Colonic mucosa (tissue), 4 donors: ENCODE measurements around the gene TEX52. TPM values are rescaled to one million over a fixed set of nuclear protein-coding genes. Genes with fewer than 3 reads are reported as not detected.

Source experiments
- DNase-seq: peaks from one replicate; pipeline ENCODE4 v3.0.0-alpha.2; 2020
- H3K27ac ChIP-seq: fragments of 200-600 bp; one replicate; pipeline ENCODE4 v1.8.0; 2021
- H3K27me3 ChIP-seq: fragments of 200-600 bp; one replicate; pipeline ENCODE4 v1.8.0; 2021
- H3K36me3 ChIP-seq: fragments of 200-600 bp; one replicate; pipeline ENCODE4 v1.8.0; 2021
- H3K4me1 ChIP-seq: fragments of 200-600 bp; one replicate; pipeline ENCODE4 v1.8.0; 2021; ENCODE audit warnings: mild to moderate bottlenecking
- H3K4me3 ChIP-seq: fragments of 200-600 bp; one replicate; pipeline ENCODE4 v1.8.0; 2021
- H3K9ac ChIP-seq, 2 donors: one replicate each; pipeline ENCODE4 v1.7.0; 2013; ENCODE audit warnings: control low read depth in 2 of 2, low read depth in 2 of 2, low read length in 2 of 2
- H3K9me3 ChIP-seq: fragments of 200-600 bp; one replicate; pipeline ENCODE4 v1.8.0; 2021
- CTCF ChIP-seq: fragments of 200-600 bp; IDR thresholded peaks from one replicate; pipeline ENCODE4 v1.8.0; 2022; ENCODE audit warnings: antibody characterized with exemption, mild to moderate bottlenecking
- intact Hi-C: fragments of 100-400 bp; cut with DNase I; formaldehyde crosslinking; loops from one replicate; pipeline ENCODE4 v1.14.1; 2022
- total RNA-seq, 2 donors: library from RNA; stranded (reverse); fragmentation: NEBNext Ultra II Directional in 1 of 2; extraction: Animal tissue kit (Norgen Biotek cat#: 25700) in 1 of 2; gene quantifications; one replicate each; pipeline ENCODE4 v1.2.1, GENCODE V29; 2021
- donor health status: healthy.
- donor health status: DM: no; HTN: no; CAD: no.
- donor health status: DM: no; HTN: no; CAD: no.

The TEX52 gene
- total RNA-seq, 2 donors from 2014 or later: not detected

GRCh38 chr12:2895511-2895910 lies 38.7 kb upstream of the TEX52 start:
- H3K27ac ChIP-seq: no peak overlapping the region

GRCh38 chr12:2895051-2895451 lies 38.2 kb upstream of the TEX52 start:
- H3K27ac ChIP-seq: no peak overlapping the region
- no peak overlapping the region for H3K9ac ChIP-seq
- no peaks in the 10 kb centered on the region for H3K9me3 ChIP-seq
- no peak overlapping the region for H3K4me3 ChIP-seq
- intact Hi-C loops: no loop called here
- H3K4me1 ChIP-seq: no peaks in the 10 kb centered on the region
- H3K27me3 ChIP-seq: no peaks in the 10 kb centered on the region
- H3K36me3 ChIP-seq: no peaks in the 10 kb centered on the region
- DNase-seq: no peak
- TF ChIP-seq CTCF: no peak

More at GRCh38 chr12:2895511-2895910, 38.7 kb upstream of the TEX52 start:
- intact Hi-C loops: no loop called here
- TF ChIP-seq CTCF: no peak
- Histone ChIP-seq H3K4me3 (no peak overlapping the region), H3K36me3 (no peaks in the 10 kb centered on the region), H3K9ac (no peak overlapping the region), H3K27me3 (no peaks in the 10 kb centered on the region), H3K9me3 (no peaks in the 10 kb centered on the region), H3K4me1 (no peaks in the 10 kb centered on the region)
- DNase-seq: no peak

DNA sequence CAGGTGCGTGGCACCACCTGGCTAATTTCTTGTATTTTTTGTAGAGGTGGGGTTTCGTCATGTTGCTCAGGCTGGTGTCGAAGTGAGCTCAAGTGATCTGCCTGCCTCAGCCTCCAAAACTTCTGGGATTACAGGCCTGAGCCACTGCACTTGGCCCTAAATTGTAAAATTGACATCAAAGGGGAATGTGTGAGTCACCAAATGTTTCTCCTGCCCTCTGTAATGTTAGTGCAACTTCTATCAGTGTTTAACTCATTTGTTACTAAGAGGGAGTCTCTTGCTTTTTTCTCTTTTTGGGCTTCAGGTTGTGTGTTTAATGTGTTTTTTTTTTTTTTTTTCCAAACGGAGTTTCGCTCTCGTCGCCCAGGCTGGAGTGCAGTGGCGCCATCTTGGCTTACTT lies 36.2 kb upstream of the TEX52 start:
- no peaks in the 10 kb centered on the region for H3K36me3 ChIP-seq
- H3K4me3 ChIP-seq: no peak overlapping the region
- no peak for TF ChIP-seq CTCF
- intact Hi-C loops: no loop called here
- H3K27ac ChIP-seq: no peak overlapping the region
- no peak overlapping the region for H3K9ac ChIP-seq
- no peak for DNase-seq
- no peaks in the 10 kb centered on the region for H3K4me1 ChIP-seq
- no peaks in the 10 kb centered on the region for H3K9me3 ChIP-seq
- H3K27me3 ChIP-seq: no peaks in the 10 kb centered on the region

- Histone ChIP-seq H3K36me3 (no peaks in the 10 kb centered on the region), H3K9me3 (no peaks in the 10 kb centered on the region), H3K4me1 (no peaks in the 10 kb centered on the region), H3K27me3 (no peaks in the 10 kb centered on the region), H3K9ac (no peak overlapping the region), H3K27ac (no peak overlapping the region), H3K4me3 (no peak overlapping the region)
- no peak for DNase-seq
- intact Hi-C loops: no loop called here
- TF ChIP-seq CTCF: no peak
Observed at GRCh38 chr12:2892246-2892645, 35.4 kb upstream of the TEX52 start.

GRCh38 chr12:2891240-2892053 lies 34.6 kb upstream of the TEX52 start:
- Histone ChIP-seq H3K9ac (peak overlapping the region; percentile 85 to 87), H3K27ac (peak overlapping the region; percentile 84), H3K4me1 (no peaks in the 10 kb centered on the region), H3K4me3 (peak overlapping the region; percentile 81), H3K27me3 (no peaks in the 10 kb centered on the region), H3K36me3 (no peaks in the 10 kb centered on the region), H3K9me3 (no peaks in the 10 kb centered on the region)
- no peak for TF ChIP-seq CTCF
- DNase-seq: peak; percentile 57
- intact Hi-C loops: no loop called here
